Activated T-cell treated with anti-CD3 and anti-CD28 coated beads, Interleukin-2, amount 50 U/mL, for 4 hours (primary cell): ENCODE data around the gene ABCB11. TPM values are rescaled to one million over a fixed set of nuclear protein-coding genes. Genes with fewer than 3 reads are reported as not detected.
"Not testable (repeated sequence)": the region's sequence is repeated elsewhere in the genome, so short reads cannot be mapped to it uniquely, and the experiment has no call there.

Experiments used
- ATAC-seq, 2 donors: fragments of 200-7000 bp; cut with Tn5 transposase; one replicate each; pipeline ENCODE4 v1.10.0; 2021
- DNase-seq: peaks from one replicate; pipeline ENCODE4 v3.0.0-alpha.2; 2020
- H3K27me3 Mint-ChIP-seq: one replicate; pipeline ENCODE4 v1.8.0; 2021; ENCODE audit warnings: low read depth, mixed read lengths
- H3K36me3 Mint-ChIP-seq: one replicate; pipeline ENCODE4 v1.8.0; 2022; ENCODE audit warnings: mixed read lengths; ENCODE audit not compliant: insufficient read depth
- H3K4me1 Mint-ChIP-seq: one replicate; pipeline ENCODE4 v1.8.0; 2021; ENCODE audit warnings: low read depth, mixed read lengths
- H3K4me3 Mint-ChIP-seq: one replicate; pipeline ENCODE4 v1.8.0; 2021; ENCODE audit warnings: mild to moderate bottlenecking, moderate library complexity, mixed read lengths
- H3K9me3 Mint-ChIP-seq: one replicate; pipeline ENCODE4 v1.8.0; 2021; ENCODE audit warnings: mixed read lengths
- total RNA-seq, 3 donors: library from RNA; stranded (reverse); gene quantifications; one replicate each; pipeline ENCODE4 v1.2.1, GENCODE V29; 2021

ABCB11 gene
- total RNA-seq, 3 donors from 2014 or later = not detected

GRCh38 chr2:168956392-168956791 lies 74.7 kb downstream of the ABCB11 start:
- no peak overlapping the region for H3K4me3 Mint-ChIP-seq
- peaks cover 1% of the 10 kb centered on the region for H3K36me3 Mint-ChIP-seq
- peaks cover 16% of the 10 kb centered on the region for H3K9me3 Mint-ChIP-seq
- ATAC-seq (no peak), DNase-seq (no peak)
- H3K4me1 Mint-ChIP-seq = peaks cover under 1% of the 10 kb centered on the region
- peaks cover 17% of the 10 kb centered on the region for H3K27me3 Mint-ChIP-seq

GRCh38 chr2:168955321-168955720 lies 75.8 kb downstream of the ABCB11 start:
- no peaks in the 10 kb centered on the region for H3K4me1 Mint-ChIP-seq
- H3K36me3 Mint-ChIP-seq = peaks cover 1% of the 10 kb centered on the region
- DNase-seq (no peak), ATAC-seq (no peak)
- no peak overlapping the region for H3K4me3 Mint-ChIP-seq
- peaks cover 17% of the 10 kb centered on the region for H3K27me3 Mint-ChIP-seq
- H3K9me3 Mint-ChIP-seq = peaks cover 16% of the 10 kb centered on the region

DNA sequence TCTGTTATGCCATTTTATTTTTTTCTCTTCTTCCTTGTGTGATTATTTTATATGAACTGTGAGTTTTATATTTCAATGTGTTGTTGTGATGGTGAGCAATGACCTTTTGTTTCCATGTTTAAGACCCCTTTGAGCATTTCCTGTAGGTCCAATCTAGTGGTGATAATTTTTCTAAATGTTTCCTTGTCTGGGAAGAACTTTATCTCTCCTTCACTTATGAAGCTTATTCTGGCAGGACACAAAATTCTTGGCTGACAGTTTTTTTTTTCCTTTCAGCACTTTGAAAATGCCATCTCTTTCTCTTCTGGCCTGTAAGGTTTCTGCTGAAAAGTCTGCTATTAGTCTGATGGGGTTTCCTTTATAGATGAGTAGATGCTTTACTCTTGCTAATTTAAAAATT lies 76.9 kb downstream of the ABCB11 start:
- DNase-seq (no peak), ATAC-seq (no peak)
- H3K9me3 Mint-ChIP-seq = peaks cover 16% of the 10 kb centered on the region
- H3K36me3 Mint-ChIP-seq = peaks cover 1% of the 10 kb centered on the region
- peaks cover 17% of the 10 kb centered on the region for H3K27me3 Mint-ChIP-seq
- H3K4me3 Mint-ChIP-seq = no peak overlapping the region
- no peaks in the 10 kb centered on the region for H3K4me1 Mint-ChIP-seq

DNA sequence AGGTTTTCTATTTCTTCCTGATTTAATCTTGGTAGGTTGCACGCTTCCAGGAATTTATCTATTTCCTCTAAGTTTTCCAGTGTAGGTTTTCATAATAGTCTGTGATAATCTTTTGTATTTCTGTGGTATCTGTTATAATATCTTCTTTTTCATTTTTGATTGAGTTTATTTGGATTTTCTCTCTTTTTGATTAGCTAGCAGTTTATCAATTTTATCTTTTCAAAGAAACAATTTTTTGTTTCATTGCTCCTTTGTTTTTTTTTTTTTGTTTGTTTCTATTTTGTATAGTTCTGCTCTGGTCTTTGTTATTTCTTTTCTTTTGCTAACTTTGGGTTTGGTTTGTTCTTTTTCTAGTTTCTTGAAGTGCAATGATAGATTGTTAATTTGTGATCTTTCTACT lies 78.7 kb downstream of the ABCB11 start:
- H3K4me1 Mint-ChIP-seq = no peaks in the 10 kb centered on the region
- H3K36me3 Mint-ChIP-seq = peaks cover 1% of the 10 kb centered on the region
- no peak for ATAC-seq
- peaks cover 13% of the 10 kb centered on the region for H3K27me3 Mint-ChIP-seq
- no peak for DNase-seq
- H3K9me3 Mint-ChIP-seq = peaks cover 16% of the 10 kb centered on the region
- no peak overlapping the region for H3K4me3 Mint-ChIP-seq

- ATAC-seq = no peak
- H3K9me3 Mint-ChIP-seq = peaks cover 16% of the 10 kb centered on the region
Measured at GRCh38 chr2:168951871-168952270, 79.3 kb downstream of the ABCB11 start.

GRCh38 chr2:168949324-168949723 lies 81.8 kb downstream of the ABCB11 start:
- no peak overlapping the region for H3K4me3 Mint-ChIP-seq
- ATAC-seq (no peak), DNase-seq (no peak)
- H3K4me1 Mint-ChIP-seq = no peaks in the 10 kb centered on the region
- H3K36me3 Mint-ChIP-seq = peaks cover 1% of the 10 kb centered on the region
- peaks cover 3% of the 10 kb centered on the region for H3K27me3 Mint-ChIP-seq
- H3K9me3 Mint-ChIP-seq = peaks cover 16% of the 10 kb centered on the region

More at GRCh38 chr2:168951871-168952270, 79.3 kb downstream of the ABCB11 start:
- Mint-ChIP-seq H3K4me3 (no peak overlapping the region), H3K27me3 (peaks cover 12% of the 10 kb centered on the region), H3K4me1 (no peaks in the 10 kb centered on the region), H3K36me3 (peaks cover 1% of the 10 kb centered on the region)
- no peak for DNase-seq

GRCh38 chr2:168948621-168949212 lies 82.4 kb downstream of the ABCB11 start:
- Mint-ChIP-seq H3K4me3 (no peak overlapping the region), H3K4me1 (no peaks in the 10 kb centered on the region), H3K27me3 (peaks cover 2% of the 10 kb centered on the region), H3K36me3 (peaks cover 1% of the 10 kb centered on the region), H3K9me3 (peaks cover 16% of the 10 kb centered on the region)
- no peak for DNase-seq
- no peak for ATAC-seq

- DNase-seq = no peak
Measured at GRCh38 chr2:168945508-168945907, 85.6 kb downstream of the ABCB11 start.

GRCh38 chr2:168944065-168944464 lies 87.1 kb downstream of the ABCB11 start:
- H3K27me3 Mint-ChIP-seq = peaks cover 2% of the 10 kb centered on the region
- no peaks in the 10 kb centered on the region for H3K4me1 Mint-ChIP-seq
- no peak overlapping the region for H3K4me3 Mint-ChIP-seq
- DNase-seq = no peak
- H3K36me3 Mint-ChIP-seq = no peaks in the 10 kb centered on the region
- H3K9me3 Mint-ChIP-seq = no peaks in the 10 kb centered on the region
- no peak for ATAC-seq

More at GRCh38 chr2:168945508-168945907, 85.6 kb downstream of the ABCB11 start:
- ATAC-seq = no peak
- H3K4me1 Mint-ChIP-seq = no peaks in the 10 kb centered on the region
- no peak overlapping the region for H3K4me3 Mint-ChIP-seq
- no peaks in the 10 kb centered on the region for H3K9me3 Mint-ChIP-seq
- no peaks in the 10 kb centered on the region for H3K36me3 Mint-ChIP-seq
- peaks cover 2% of the 10 kb centered on the region for H3K27me3 Mint-ChIP-seq

DNA sequence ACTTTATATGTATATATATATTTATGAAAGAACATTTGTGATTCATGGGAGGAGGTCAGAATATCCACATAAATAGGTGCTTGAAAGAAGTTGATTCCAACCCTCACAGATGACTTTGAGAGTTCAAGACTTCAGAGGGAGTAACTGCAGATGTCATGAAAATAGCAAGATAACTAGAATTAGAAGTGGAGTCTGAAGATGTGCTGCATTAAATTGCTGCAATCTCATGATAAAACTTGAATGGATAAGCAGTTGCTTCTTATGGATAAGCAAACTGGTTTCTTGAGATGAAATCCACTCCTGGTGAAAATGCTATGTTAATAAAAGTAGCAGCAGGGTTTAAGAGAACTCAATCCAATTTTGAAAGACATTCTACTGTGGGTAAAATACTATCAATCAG lies 89.8 kb downstream of the ABCB11 start:
- H3K4me3 Mint-ChIP-seq = no peak overlapping the region
- ATAC-seq = no peak
- H3K36me3 Mint-ChIP-seq = no peaks in the 10 kb centered on the region
- peaks cover 4% of the 10 kb centered on the region for H3K27me3 Mint-ChIP-seq
- no peaks in the 10 kb centered on the region for H3K4me1 Mint-ChIP-seq
- DNase-seq = no peak
- no peaks in the 10 kb centered on the region for H3K9me3 Mint-ChIP-seq

DNA sequence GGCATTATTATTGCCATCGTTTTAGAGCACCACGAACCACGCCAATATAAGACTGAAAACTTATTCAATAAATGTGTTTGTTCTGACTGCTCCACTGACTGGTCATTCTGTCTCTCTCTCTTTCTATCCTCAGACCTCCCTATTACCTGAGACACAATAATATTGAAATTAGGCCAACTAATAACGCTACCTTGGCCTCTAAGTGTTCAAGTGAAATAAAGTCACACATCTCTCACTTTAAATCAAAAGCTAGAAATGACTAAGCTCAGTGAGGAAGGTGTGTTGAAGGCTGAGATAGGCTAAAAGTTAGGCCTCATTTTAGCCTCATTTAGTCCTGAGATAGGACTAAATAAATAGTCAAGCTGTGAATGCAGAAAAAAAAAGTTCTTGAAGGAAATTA lies 91.2 kb downstream of the ABCB11 start:
- H3K9me3 Mint-ChIP-seq = no peaks in the 10 kb centered on the region
- H3K27me3 Mint-ChIP-seq = peaks cover 4% of the 10 kb centered on the region
- no peaks in the 10 kb centered on the region for H3K4me1 Mint-ChIP-seq
- H3K4me3 Mint-ChIP-seq = no peak overlapping the region
- peak in 1 of 2 donors; percentile 18 for ATAC-seq
- no peak for DNase-seq
- no peaks in the 10 kb centered on the region for H3K36me3 Mint-ChIP-seq

DNA sequence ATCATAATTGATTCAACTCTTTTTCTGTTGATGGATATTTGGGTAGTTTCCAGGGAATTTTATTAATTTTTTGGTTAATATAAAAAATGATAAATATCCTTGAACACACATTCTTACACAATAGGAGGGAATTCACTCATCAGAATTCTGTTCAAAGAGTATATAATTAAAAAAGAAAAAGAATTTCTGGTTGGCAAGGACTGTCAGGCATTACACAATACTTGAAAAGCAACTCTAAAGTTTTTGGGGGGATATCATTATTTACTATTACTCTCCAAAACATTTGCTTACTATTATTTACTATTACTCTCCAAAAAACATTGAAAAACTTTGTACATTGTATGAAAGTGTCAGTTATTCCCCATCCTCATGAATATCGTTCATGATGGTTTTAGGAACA lies 92.1 kb downstream of the ABCB11 start:
- Mint-ChIP-seq H3K9me3 (no peaks in the 10 kb centered on the region), H3K4me3 (no peak overlapping the region), H3K36me3 (no peaks in the 10 kb centered on the region), H3K4me1 (no peaks in the 10 kb centered on the region), H3K27me3 (peaks cover 3% of the 10 kb centered on the region)
- DNase-seq (no peak), ATAC-seq (no peak)

- no peaks in the 10 kb centered on the region for H3K9me3 Mint-ChIP-seq
- H3K36me3 Mint-ChIP-seq = no peaks in the 10 kb centered on the region
- no peak overlapping the region for H3K4me3 Mint-ChIP-seq
- DNase-seq = no peak
- H3K27me3 Mint-ChIP-seq = peaks cover 8% of the 10 kb centered on the region
- no peak for ATAC-seq
- H3K4me1 Mint-ChIP-seq = no peaks in the 10 kb centered on the region
Measured at GRCh38 chr2:168935810-168936581, 95.1 kb downstream of the ABCB11 start.

DNA sequence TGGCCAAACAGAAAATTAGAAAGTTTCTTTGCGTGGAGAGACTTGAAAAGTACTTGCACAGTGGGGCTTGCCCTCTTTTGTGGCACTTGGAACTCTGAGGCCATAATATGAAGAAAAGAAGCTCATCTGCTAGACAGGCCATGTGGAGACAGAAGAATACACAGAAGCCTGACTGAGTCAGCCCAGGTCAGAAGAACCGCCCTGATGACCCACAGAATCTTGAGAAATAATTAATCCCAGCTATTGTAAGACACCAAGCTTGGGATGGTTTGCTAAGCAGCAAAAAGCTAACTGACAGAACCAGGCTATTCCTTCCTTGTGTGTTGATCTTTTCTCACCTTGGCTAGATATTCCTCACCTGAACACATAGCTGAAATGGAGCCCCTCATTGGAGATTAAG lies 96.3 kb downstream of the ABCB11 start:
- ATAC-seq = no peak
- H3K4me3 Mint-ChIP-seq = no peak overlapping the region
- H3K36me3 Mint-ChIP-seq = no peaks in the 10 kb centered on the region
- DNase-seq = no peak
- peaks cover 12% of the 10 kb centered on the region for H3K27me3 Mint-ChIP-seq
- no peaks in the 10 kb centered on the region for H3K9me3 Mint-ChIP-seq
- no peaks in the 10 kb centered on the region for H3K4me1 Mint-ChIP-seq

- not testable (repeated sequence) for H3K9me3 Mint-ChIP-seq, ATAC-seq, H3K36me3 Mint-ChIP-seq, H3K4me1 Mint-ChIP-seq, H3K4me3 Mint-ChIP-seq, DNase-seq
- peaks cover 19% of the 10 kb centered on the region for H3K27me3 Mint-ChIP-seq
Measured at GRCh38 chr2:168932174-168932573, 99.0 kb downstream of the ABCB11 start.
